Suprapubic skin (tissue), 4 donors: ENCODE data around the gene PPP1R2. TPM values are rescaled to one million over a fixed set of nuclear protein-coding genes. Genes with fewer than 3 reads are reported as not detected.
A peak's percentile ranks its signal among the peaks of the same experiment; 100 is the strongest.

Experiments
- DNase-seq, 2 donors: peaks; one replicate each; pipeline ENCODE4 v3.0.0-alpha.2; 2019; ENCODE audit warnings: low spot score in 2 of 2
- H3K27ac ChIP-seq: fragments of 200-600 bp; sonication (generic); one replicate; pipeline ENCODE4 v1.5.1; 2019
- H3K27me3 ChIP-seq: fragments of 200-600 bp; sonication (generic); one replicate; pipeline ENCODE4 v1.5.1; 2019
- H3K36me3 ChIP-seq: fragments of 200-600 bp; sonication (generic); one replicate; pipeline ENCODE4 v1.5.1; 2019
- H3K4me1 ChIP-seq: fragments of 200-600 bp; sonication (generic); one replicate; pipeline ENCODE4 v1.5.1; 2019
- H3K4me3 ChIP-seq: fragments of 200-600 bp; sonication (generic); one replicate; pipeline ENCODE4 v1.5.1; 2019; ENCODE audit warnings: mild to moderate bottlenecking
- H3K9me3 ChIP-seq: fragments of 200-600 bp; sonication (generic); one replicate; pipeline ENCODE4 v1.5.1; 2019
- CTCF ChIP-seq, 2 donors: fragments of 200-600 bp in 1 of 2; fragments of 450-650 bp in 1 of 2; sonication (generic) in 1 of 2; IDR thresholded peaks; one replicate each; pipeline ENCODE4 v1.5.1; 2016 to 2019; ENCODE audit warnings: antibody characterized with exemption in 2 of 2, mild to moderate bottlenecking in 1 of 2, moderate library complexity in 1 of 2
- EP300 ChIP-seq: sonication (generic); formaldehyde crosslinking; IDR thresholded peaks from one replicate; pipeline ENCODE4 v1.6.1; 2017; ENCODE audit warnings: antibody characterized with exemption
- POLR2A ChIP-seq, 2 donors: fragments of 450-650 bp; IDR thresholded peaks; one replicate each; pipeline ENCODE4 v1.6.1; 2017; ENCODE audit warnings: antibody characterized with exemption in 2 of 2, mild to moderate bottlenecking in 2 of 2, moderate library complexity in 2 of 2
- POLR2AphosphoS5 ChIP-seq, 3 donors: sonication (generic); formaldehyde crosslinking; IDR thresholded peaks; one replicate each; pipeline ENCODE4 v1.6.1; 2017; ENCODE audit warnings: antibody characterized with exemption in 3 of 3
- WGBS: methylation state at CpG from one replicate; pipeline ENCODE4 v1.1.5; 2018; 5-methylcytosine and 5-hydroxymethylcytosine counted together
- total RNA-seq, 4 donors: library from RNA; depleted of rRNA; stranded (reverse); fragments of >200 nt; gene quantifications; one replicate each; pipeline ENCODE4 v1.1.0, GENCODE V29; 2016

Gene PPP1R2
- total RNA-seq, 4 donors from 2014 or later: 61.7 to 96.0 (median 71.4) TPM

- WGBS: 38% methylated on average over 6 of the region's 6 CpGs
- Histone ChIP-seq H3K4me1 (no peaks in the 10 kb centered on the region), H3K36me3 (peaks cover 12% of the 10 kb centered on the region), H3K9me3 (no peaks in the 10 kb centered on the region), H3K4me3 (no peak overlapping the region), H3K27ac (no peak overlapping the region), H3K27me3 (no peaks in the 10 kb centered on the region)
- no peak for DNase-seq
- TF ChIP-seq POLR2A (IDR thresholded peaks at IDR 0.05): no peak
- TF ChIP-seq POLR2AphosphoS5 (IDR thresholded peaks at IDR 0.05): no peak
- TF ChIP-seq CTCF (IDR thresholded peaks at IDR 0.05): no peak
- TF ChIP-seq EP300: no peak
Observed at GRCh38 chr3:195566797-195567196, 23.7 kb upstream of the PPP1R2 start.

- Histone ChIP-seq H3K9me3 (no peaks in the 10 kb centered on the region), H3K27ac (no peak overlapping the region), H3K4me3 (no peak overlapping the region), H3K27me3 (no peaks in the 10 kb centered on the region), H3K36me3 (peaks cover 5% of the 10 kb centered on the region), H3K4me1 (no peaks in the 10 kb centered on the region)
- 64% methylated on average over 7 of the region's 7 CpGs for WGBS
- TF ChIP-seq EP300: no peak
- TF ChIP-seq CTCF (IDR thresholded peaks at IDR 0.05): no peak
- no peak for TF ChIP-seq POLR2AphosphoS5 (IDR thresholded peaks at IDR 0.05)
- no peak for TF ChIP-seq POLR2A (IDR thresholded peaks at IDR 0.05)
- no peak for DNase-seq
Observed at GRCh38 chr3:195565716-195566115, 22.6 kb upstream of the PPP1R2 start.

GRCh38 chr3:195563317-195563716 is 20.2 kb upstream of the PPP1R2 start:
- TF ChIP-seq CTCF (IDR thresholded peaks at IDR 0.05): no peak
- no peak for TF ChIP-seq POLR2AphosphoS5 (IDR thresholded peaks at IDR 0.05)
- no peak for TF ChIP-seq POLR2A (IDR thresholded peaks at IDR 0.05)
- no peak for TF ChIP-seq EP300
- WGBS: 67% methylated on average over 4 of the region's 4 CpGs
- no peak for DNase-seq
- Histone ChIP-seq H3K27ac (no peak overlapping the region), H3K4me1 (no peaks in the 10 kb centered on the region), H3K4me3 (no peak overlapping the region), H3K27me3 (no peaks in the 10 kb centered on the region), H3K36me3 (no peaks in the 10 kb centered on the region), H3K9me3 (no peaks in the 10 kb centered on the region)

GRCh38 chr3:195559723-195560409 is 16.7 kb upstream of the PPP1R2 start:
- no peaks in the 10 kb centered on the region for H3K4me1 ChIP-seq
- 89% methylated on average over 4 of the region's 4 CpGs for WGBS
- no peaks in the 10 kb centered on the region for H3K27me3 ChIP-seq
- TF ChIP-seq EP300 (no peak), CTCF (IDR thresholded peaks at IDR 0.05) (no peak), POLR2A (IDR thresholded peaks at IDR 0.05) (no peak), POLR2AphosphoS5 (IDR thresholded peaks at IDR 0.05) (no peak)
- H3K4me3 ChIP-seq: no peak overlapping the region
- no peaks in the 10 kb centered on the region for H3K9me3 ChIP-seq
- H3K36me3 ChIP-seq: no peaks in the 10 kb centered on the region
- DNase-seq: no peak
- H3K27ac ChIP-seq: no peak overlapping the region

- Histone ChIP-seq H3K4me1 (no peaks in the 10 kb centered on the region), H3K9me3 (no peaks in the 10 kb centered on the region), H3K36me3 (no peaks in the 10 kb centered on the region), H3K27ac (no peak overlapping the region), H3K4me3 (no peak overlapping the region), H3K27me3 (no peaks in the 10 kb centered on the region)
- DNase-seq: no peak
- WGBS: 66% methylated on average over 3 of the region's 3 CpGs
- TF ChIP-seq EP300: no peak
- peak in 1 of 2 donors; percentile 12 for TF ChIP-seq CTCF (IDR thresholded peaks at IDR 0.05)
Observed at GRCh38 chr3:195558602-195559001, 15.5 kb upstream of the PPP1R2 start.
